IPS-15b (cell line): ENCODE results near the gene TMEM273.
"Not testable (repeated sequence)": the region's sequence is repeated elsewhere in the genome, so short reads cannot be mapped to it uniquely, and the experiment has no call there.

Experiments used
- H3K27me3 ChIP-seq: one replicate; pipeline ENCODE4 v1.6.1; 2013; ENCODE audit warnings: low read length; ENCODE audit not compliant: control insufficient read depth, insufficient read depth
- H3K36me3 ChIP-seq: one replicate; pipeline ENCODE4 v1.6.1; 2013; ENCODE audit warnings: low read length; ENCODE audit not compliant: control insufficient read depth, insufficient read depth
- H3K4me1 ChIP-seq: one replicate; pipeline ENCODE4 v1.6.1; 2013; ENCODE audit warnings: mild to moderate bottlenecking, low read length; ENCODE audit not compliant: control insufficient read depth, insufficient read depth
- H3K4me3 ChIP-seq: one replicate; pipeline ENCODE4 v1.5.1; 2013; ENCODE audit warnings: low read depth, low read length
- H3K9ac ChIP-seq: one replicate; pipeline ENCODE4 v1.6.1; 2013; ENCODE audit warnings: low read depth, mild to moderate bottlenecking, low read length
- H3K9me3 ChIP-seq: one replicate; pipeline ENCODE4 v1.6.1; 2013; ENCODE audit warnings: mild to moderate bottlenecking, low read length; ENCODE audit not compliant: control insufficient read depth, insufficient read depth

The TMEM273 gene

GRCh38 chr10:49202266-49202665 is 14.1 kb upstream of the TMEM273 start:
- no peaks in the 10 kb centered on the region for H3K27me3 ChIP-seq
- no peaks in the 10 kb centered on the region for H3K4me1 ChIP-seq
- H3K9ac ChIP-seq = no peak overlapping the region
- no peaks in the 10 kb centered on the region for H3K36me3 ChIP-seq
- no peak overlapping the region for H3K4me3 ChIP-seq
- no peaks in the 10 kb centered on the region for H3K9me3 ChIP-seq

- Histone ChIP-seq H3K27me3 (no peaks in the 10 kb centered on the region), H3K4me3 (no peak overlapping the region), H3K9ac (no peak overlapping the region), H3K36me3 (no peaks in the 10 kb centered on the region), H3K9me3 (no peaks in the 10 kb centered on the region), H3K4me1 (no peaks in the 10 kb centered on the region)
Measured at GRCh38 chr10:49200854-49201253, 12.7 kb upstream of the TMEM273 start.

GRCh38 chr10:49197171-49197570 is 9.0 kb upstream of the TMEM273 start:
- no peaks in the 10 kb centered on the region for H3K36me3 ChIP-seq
- H3K4me3 ChIP-seq = no peak overlapping the region
- no peaks in the 10 kb centered on the region for H3K27me3 ChIP-seq
- no peaks in the 10 kb centered on the region for H3K9me3 ChIP-seq
- no peaks in the 10 kb centered on the region for H3K4me1 ChIP-seq
- no peak overlapping the region for H3K9ac ChIP-seq

GRCh38 chr10:49195864-49196263 is 7.7 kb upstream of the TMEM273 start:
- H3K9ac ChIP-seq, H3K9me3 ChIP-seq, H3K4me1 ChIP-seq, H3K27me3 ChIP-seq, H3K4me3 ChIP-seq, H3K36me3 ChIP-seq: not testable (repeated sequence)

- H3K9ac ChIP-seq = no peak overlapping the region
- H3K9me3 ChIP-seq = no peaks in the 10 kb centered on the region
- H3K27me3 ChIP-seq = no peaks in the 10 kb centered on the region
- H3K4me1 ChIP-seq = no peaks in the 10 kb centered on the region
- H3K4me3 ChIP-seq = no peak overlapping the region
- H3K36me3 ChIP-seq = no peaks in the 10 kb centered on the region
Measured at GRCh38 chr10:49194212-49194920, 6.2 kb upstream of the TMEM273 start.

GRCh38 chr10:49191349-49191748 is 3.2 kb upstream of the TMEM273 start:
- no peaks in the 10 kb centered on the region for H3K27me3 ChIP-seq
- no peak overlapping the region for H3K4me3 ChIP-seq
- H3K9ac ChIP-seq = no peak overlapping the region
- H3K9me3 ChIP-seq = no peaks in the 10 kb centered on the region
- no peaks in the 10 kb centered on the region for H3K4me1 ChIP-seq
- H3K36me3 ChIP-seq = no peaks in the 10 kb centered on the region

- Histone ChIP-seq H3K36me3 (no peaks in the 10 kb centered on the region), H3K27me3 (no peaks in the 10 kb centered on the region), H3K9ac (no peak overlapping the region), H3K4me1 (no peaks in the 10 kb centered on the region), H3K9me3 (no peaks in the 10 kb centered on the region), H3K4me3 (no peak overlapping the region)
Measured at GRCh38 chr10:49189422-49189821, 1.2 kb upstream of the TMEM273 start.

- Histone ChIP-seq H3K9ac (no peak overlapping the region), H3K4me1 (no peaks in the 10 kb centered on the region), H3K4me3 (no peak overlapping the region), H3K27me3 (no peaks in the 10 kb centered on the region), H3K36me3 (no peaks in the 10 kb centered on the region), H3K9me3 (no peaks in the 10 kb centered on the region)
Measured at GRCh38 chr10:49187044-49187484, 1.1 kb downstream of the TMEM273 start.

GRCh38 chr10:49186613-49187012 is 1.6 kb downstream of the TMEM273 start:
- Histone ChIP-seq H3K9ac (no peak overlapping the region), H3K27me3 (no peaks in the 10 kb centered on the region), H3K4me1 (no peaks in the 10 kb centered on the region), H3K36me3 (no peaks in the 10 kb centered on the region), H3K4me3 (no peak overlapping the region), H3K9me3 (no peaks in the 10 kb centered on the region)

GRCh38 chr10:49185213-49185612 is 3.0 kb downstream of the TMEM273 start:
- no peaks in the 10 kb centered on the region for H3K27me3 ChIP-seq
- no peaks in the 10 kb centered on the region for H3K4me1 ChIP-seq
- no peak overlapping the region for H3K9ac ChIP-seq
- no peaks in the 10 kb centered on the region for H3K36me3 ChIP-seq
- no peaks in the 10 kb centered on the region for H3K9me3 ChIP-seq
- no peak overlapping the region for H3K4me3 ChIP-seq

- H3K36me3 ChIP-seq = no peaks in the 10 kb centered on the region
- no peaks in the 10 kb centered on the region for H3K4me1 ChIP-seq
- H3K4me3 ChIP-seq = no peak overlapping the region
- no peaks in the 10 kb centered on the region for H3K27me3 ChIP-seq
- no peak overlapping the region for H3K9ac ChIP-seq
- no peaks in the 10 kb centered on the region for H3K9me3 ChIP-seq
Measured at GRCh38 chr10:49184642-49185111, 3.5 kb downstream of the TMEM273 start.

- Histone ChIP-seq H3K4me1 (no peaks in the 10 kb centered on the region), H3K9ac (no peak overlapping the region), H3K36me3 (no peaks in the 10 kb centered on the region), H3K9me3 (no peaks in the 10 kb centered on the region), H3K4me3 (no peak overlapping the region), H3K27me3 (no peaks in the 10 kb centered on the region)
Measured at GRCh38 chr10:49183596-49184542, 4.3 kb downstream of the TMEM273 start.
